Neural crest cell (in vitro differentiated cells): Measurements from ENCODE around the gene CSRNP2. TPM values are rescaled to one million over a fixed set of nuclear protein-coding genes. Genes with fewer than 3 reads are reported as not detected.

ENCODE experiments used
- DNase-seq: peaks from one replicate; pipeline ENCODE4 v3.0.0; 2021; ENCODE audit warnings: low read depth, mixed read lengths, low spot score
- H3K27ac Mint-ChIP-seq: one replicate; pipeline ENCODE4 v1.8.0; 2021; ENCODE audit warnings: mild to moderate bottlenecking, mixed read lengths; ENCODE audit not compliant: unreplicated experiment
- H3K27me3 Mint-ChIP-seq: 2 replicates; pipeline ENCODE4 v1.8.0; 2021; ENCODE audit warnings: low read depth, mild to moderate bottlenecking, mixed read lengths
- H3K36me3 Mint-ChIP-seq: 2 replicates; pipeline ENCODE4 v1.8.0; 2021; ENCODE audit warnings: low read depth, mild to moderate bottlenecking, mixed read lengths
- H3K4me1 Mint-ChIP-seq: 2 replicates; pipeline ENCODE4 v1.8.0; 2021; ENCODE audit warnings: mixed read lengths
- H3K4me3 Mint-ChIP-seq: one replicate; pipeline ENCODE4 v1.8.0; 2021; ENCODE audit warnings: mild to moderate bottlenecking, mixed read lengths
- H3K9me3 Mint-ChIP-seq: 2 replicates; pipeline ENCODE4 v1.8.0; 2021; ENCODE audit warnings: mixed read lengths
- CTCF ChIP-seq: fragments of 200-600 bp; sonication (generic); conservative IDR thresholded peaks from 2 replicates; pipeline ENCODE4 v1.5.0; 2021; ENCODE audit warnings: antibody characterized with exemption, mild to moderate bottlenecking
- total RNA-seq: library from RNA; stranded (reverse); gene quantifications from 2 replicates; pipeline ENCODE4 v1.2.1, GENCODE V29; 2021

The CSRNP2 gene
- total RNA-seq, 1 donor from 2014 or later, result 55.2 TPM

GRCh38 chr12:51115533-51115932 lies 32.1 kb upstream of the CSRNP2 start:
- H3K4me1 Mint-ChIP-seq, result no peaks in the 10 kb centered on the region
- H3K27me3 Mint-ChIP-seq, result no peaks in the 10 kb centered on the region
- no peak for TF ChIP-seq CTCF
- H3K4me3 Mint-ChIP-seq, result no peak overlapping the region
- DNase-seq, result no peak
- no peak overlapping the region for H3K27ac Mint-ChIP-seq
- H3K36me3 Mint-ChIP-seq, result peaks cover 3% of the 10 kb centered on the region
- no peaks in the 10 kb centered on the region for H3K9me3 Mint-ChIP-seq

GRCh38 chr12:51108136-51108535 lies 24.7 kb upstream of the CSRNP2 start:
- TF ChIP-seq CTCF, result no peak
- no peak overlapping the region for H3K27ac Mint-ChIP-seq
- H3K9me3 Mint-ChIP-seq, result no peaks in the 10 kb centered on the region
- H3K36me3 Mint-ChIP-seq, result peaks cover 3% of the 10 kb centered on the region
- no peak overlapping the region for H3K4me3 Mint-ChIP-seq
- H3K4me1 Mint-ChIP-seq, result no peaks in the 10 kb centered on the region
- DNase-seq, result no peak
- no peaks in the 10 kb centered on the region for H3K27me3 Mint-ChIP-seq

- Mint-ChIP-seq H3K36me3 (peaks cover 3% of the 10 kb centered on the region), H3K4me1 (no peaks in the 10 kb centered on the region), H3K27me3 (no peaks in the 10 kb centered on the region), H3K9me3 (no peaks in the 10 kb centered on the region), H3K27ac (no peak overlapping the region), H3K4me3 (no peak overlapping the region)
- no peak for DNase-seq
- no peak for TF ChIP-seq CTCF
Measured at GRCh38 chr12:51103977-51104376, 20.6 kb upstream of the CSRNP2 start.

GRCh38 chr12:51098611-51099010 lies 15.2 kb upstream of the CSRNP2 start:
- no peak overlapping the region for H3K4me3 Mint-ChIP-seq
- H3K36me3 Mint-ChIP-seq, result peaks cover 3% of the 10 kb centered on the region
- H3K4me1 Mint-ChIP-seq, result no peaks in the 10 kb centered on the region
- H3K9me3 Mint-ChIP-seq, result no peaks in the 10 kb centered on the region
- no peak overlapping the region for H3K27ac Mint-ChIP-seq
- no peak for TF ChIP-seq CTCF
- H3K27me3 Mint-ChIP-seq, result no peaks in the 10 kb centered on the region
- DNase-seq, result no peak

- TF ChIP-seq CTCF, result no peak
- Mint-ChIP-seq H3K27ac (no peak overlapping the region), H3K4me1 (no peaks in the 10 kb centered on the region), H3K9me3 (no peaks in the 10 kb centered on the region), H3K36me3 (no peaks in the 10 kb centered on the region), H3K27me3 (no peaks in the 10 kb centered on the region), H3K4me3 (no peak overlapping the region)
- no peak for DNase-seq
Measured at GRCh38 chr12:51090705-51091229, 7.4 kb upstream of the CSRNP2 start.

GRCh38 chr12:51087818-51088217 lies 4.4 kb upstream of the CSRNP2 start:
- Mint-ChIP-seq H3K36me3 (no peaks in the 10 kb centered on the region), H3K4me3 (no peak overlapping the region), H3K9me3 (no peaks in the 10 kb centered on the region), H3K4me1 (peaks cover 14% of the 10 kb centered on the region), H3K27ac (no peak overlapping the region), H3K27me3 (no peaks in the 10 kb centered on the region)
- TF ChIP-seq CTCF, result no peak
- no peak for DNase-seq
